HAP-1 (cell line): ENCODE results near the gene SEC14L1.

Experiments
- DNase-seq, 2 experiments: peaks; one replicate each; pipeline ENCODE4 v3.0.0-alpha.2; 2016 to 2020; ENCODE audit warnings: low spot score in 2 of 2
- H3K27me3 ChIP-seq: fragments of 250-450 bp; sonication (Bioruptor Pico); 2 replicates; pipeline ENCODE4 v1.5.1; 2020; ENCODE audit warnings: low read depth, mild to moderate bottlenecking, moderate library complexity
- H3K36me3 ChIP-seq: fragments of 250-450 bp; sonication (Bioruptor Pico); replicated peaks from 2 replicates; pipeline ENCODE4 v1.5.1; 2020; ENCODE audit warnings: mild to moderate bottlenecking
- H3K4me1 ChIP-seq: fragments of 250-450 bp; sonication (Bioruptor Pico); 2 replicates; pipeline ENCODE4 v1.5.1; 2020; ENCODE audit warnings: mild to moderate bottlenecking
- H3K4me3 ChIP-seq: fragments of 250-450 bp; sonication (Bioruptor Pico); 2 replicates; pipeline ENCODE4 v1.5.1; 2020; ENCODE audit warnings: mild to moderate bottlenecking, moderate library complexity
- H3K9me3 ChIP-seq: fragments of 250-450 bp; sonication (Bioruptor Pico); 2 replicates; pipeline ENCODE4 v1.5.1; 2020; ENCODE audit warnings: mild to moderate bottlenecking, moderate library complexity
- in situ Hi-C: fragments of 300-500 bp; cut with MboI; formaldehyde crosslinking; loops from 3 replicates; pipeline ENCODE4 v1.14.3; 2020; ENCODE audit warnings: low sequenced_read_pairs, inconsistent platforms, mixed read lengths

SEC14L1 gene

GRCh38 chr17:77188084-77189066 is 47.6 kb downstream of the SEC14L1 start:
- in situ Hi-C loops: no loop called here
- Histone ChIP-seq H3K27me3 (no peaks in the 10 kb centered on the region), H3K36me3 (no peaks in the 10 kb centered on the region), H3K4me1 (0 out of 2 replicates have a peak, but pooled peaks cover 6% of the 10 kb centered on the region), H3K4me3 (no peak overlapping the region), H3K9me3 (no peaks in the 10 kb centered on the region)
- DNase-seq: no peak

- Histone ChIP-seq H3K4me3 (no peak overlapping the region), H3K4me1 (0 out of 2 replicates have a peak, but pooled peaks cover 6% of the 10 kb centered on the region), H3K27me3 (no peaks in the 10 kb centered on the region), H3K36me3 (no peaks in the 10 kb centered on the region), H3K9me3 (no peaks in the 10 kb centered on the region)
- DNase-seq: no peak
- in situ Hi-C loops: no loop called here
These were observed 48.4 kb downstream of the SEC14L1 start for GRCh38 chr17:77189148-77189547.

- in situ Hi-C loops: no loop called here
- Histone ChIP-seq H3K9me3 (no peaks in the 10 kb centered on the region), H3K4me3 (no peak overlapping the region), H3K27me3 (no peaks in the 10 kb centered on the region), H3K36me3 (peaks cover 5% of the 10 kb centered on the region; the same call in 1 of the 2 replicates), H3K4me1 (0 out of 2 replicates have a peak, but pooled peaks cover 2% of the 10 kb centered on the region)
- no peak for DNase-seq
These were observed 49.8 kb downstream of the SEC14L1 start for GRCh38 chr17:77190576-77190975.

- in situ Hi-C loops: no loop called here
- Histone ChIP-seq H3K27me3 (no peaks in the 10 kb centered on the region), H3K36me3 (peaks cover 10% of the 10 kb centered on the region), H3K4me1 (no peaks in the 10 kb centered on the region), H3K9me3 (no peaks in the 10 kb centered on the region), H3K4me3 (no peak overlapping the region)
- DNase-seq: no peak
These were observed 50.5 kb downstream of the SEC14L1 start for GRCh38 chr17:77191244-77191643.

GRCh38 chr17:77193653-77194052 is 52.9 kb downstream of the SEC14L1 start:
- peaks cover 28% of the 10 kb centered on the region for H3K36me3 ChIP-seq

DNA sequence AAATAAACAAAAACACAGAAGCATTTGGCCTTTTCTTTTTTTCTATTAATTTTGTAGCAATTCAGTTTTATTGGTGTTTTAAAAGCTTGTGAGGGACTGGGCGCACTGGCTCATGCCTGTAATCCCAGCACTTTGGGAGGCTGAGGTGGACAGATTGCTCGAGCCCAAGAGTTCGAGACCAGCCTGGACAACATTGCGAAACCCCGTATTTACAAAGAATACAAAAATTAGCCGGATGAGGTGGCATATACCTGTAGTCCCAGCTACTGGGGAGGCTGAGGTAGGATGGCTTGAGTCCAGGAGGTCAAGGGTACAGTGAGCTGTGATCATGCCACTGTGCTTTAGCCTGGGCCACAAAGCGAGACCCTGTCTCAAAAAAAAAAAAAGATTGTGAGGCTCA is 53.4 kb downstream of the SEC14L1 start:
- H3K4me1 ChIP-seq: no peaks in the 10 kb centered on the region
- no peaks in the 10 kb centered on the region for H3K9me3 ChIP-seq
- no peaks in the 10 kb centered on the region for H3K27me3 ChIP-seq
- peaks cover 28% of the 10 kb centered on the region for H3K36me3 ChIP-seq
- H3K4me3 ChIP-seq: no peak overlapping the region
- DNase-seq: no peak
- in situ Hi-C loops: no loop called here

More at GRCh38 chr17:77193653-77194052, 52.9 kb downstream of the SEC14L1 start:
- DNase-seq: no peak
- Histone ChIP-seq H3K27me3 (no peaks in the 10 kb centered on the region), H3K9me3 (no peaks in the 10 kb centered on the region), H3K4me3 (no peak overlapping the region), H3K4me1 (no peaks in the 10 kb centered on the region)
- in situ Hi-C loops: no loop called here

- no peak for DNase-seq
- Histone ChIP-seq H3K27me3 (no peaks in the 10 kb centered on the region), H3K36me3 (peaks cover 38% of the 10 kb centered on the region), H3K9me3 (no peaks in the 10 kb centered on the region), H3K4me3 (no peak overlapping the region), H3K4me1 (no peaks in the 10 kb centered on the region)
- in situ Hi-C loops: no loop called here
These were observed 55.5 kb downstream of the SEC14L1 start for GRCh38 chr17:77196251-77196650.

DNA sequence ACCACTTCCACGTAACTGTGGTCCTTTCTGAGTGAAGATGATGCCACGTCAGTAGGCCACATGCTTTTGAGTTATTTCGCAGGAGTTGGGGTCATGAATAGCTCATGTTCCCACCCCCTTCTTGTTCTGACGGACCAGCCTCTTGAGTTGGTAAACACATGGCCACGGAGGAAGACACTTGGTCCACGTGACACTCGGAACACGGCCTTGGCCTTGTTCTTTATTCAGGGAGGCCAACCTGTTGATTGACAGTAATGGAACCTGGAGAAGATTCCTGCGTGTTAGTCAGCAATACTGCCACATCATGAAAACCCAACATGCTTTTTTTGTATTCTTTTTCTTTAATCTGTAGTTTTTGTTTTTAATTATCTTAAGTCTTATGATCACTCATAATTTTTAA is 56.3 kb downstream of the SEC14L1 start:
- no peaks in the 10 kb centered on the region for H3K9me3 ChIP-seq
- H3K4me1 ChIP-seq: no peaks in the 10 kb centered on the region
- DNase-seq: no peak
- no peaks in the 10 kb centered on the region for H3K27me3 ChIP-seq
- H3K4me3 ChIP-seq: no peak overlapping the region
- in situ Hi-C loops: no loop called here
- peaks cover 38% of the 10 kb centered on the region for H3K36me3 ChIP-seq

GRCh38 chr17:77200711-77201110 is 59.9 kb downstream of the SEC14L1 start:
- in situ Hi-C loops: no loop called here
- no peak for DNase-seq
- H3K36me3 ChIP-seq: peaks cover 40% of the 10 kb centered on the region
- no peaks in the 10 kb centered on the region for H3K4me1 ChIP-seq
- no peaks in the 10 kb centered on the region for H3K27me3 ChIP-seq
- H3K4me3 ChIP-seq: no peak overlapping the region
- no peaks in the 10 kb centered on the region for H3K9me3 ChIP-seq

- H3K4me1 ChIP-seq: no peaks in the 10 kb centered on the region
- no peaks in the 10 kb centered on the region for H3K9me3 ChIP-seq
- H3K4me3 ChIP-seq: no peak overlapping the region
- H3K27me3 ChIP-seq: no peaks in the 10 kb centered on the region
- in situ Hi-C loops: no loop called here
- H3K36me3 ChIP-seq: peaks cover 31% of the 10 kb centered on the region
- DNase-seq: no peak
These were observed 62.7 kb downstream of the SEC14L1 start for GRCh38 chr17:77203436-77203835.

GRCh38 chr17:77203846-77204245 is 63.1 kb downstream of the SEC14L1 start:
- in situ Hi-C loops: no loop called here
- Histone ChIP-seq H3K4me3 (no peak overlapping the region), H3K4me1 (no peaks in the 10 kb centered on the region), H3K36me3 (peaks cover 34% of the 10 kb centered on the region), H3K27me3 (no peaks in the 10 kb centered on the region), H3K9me3 (no peaks in the 10 kb centered on the region)
- DNase-seq: no peak

DNA sequence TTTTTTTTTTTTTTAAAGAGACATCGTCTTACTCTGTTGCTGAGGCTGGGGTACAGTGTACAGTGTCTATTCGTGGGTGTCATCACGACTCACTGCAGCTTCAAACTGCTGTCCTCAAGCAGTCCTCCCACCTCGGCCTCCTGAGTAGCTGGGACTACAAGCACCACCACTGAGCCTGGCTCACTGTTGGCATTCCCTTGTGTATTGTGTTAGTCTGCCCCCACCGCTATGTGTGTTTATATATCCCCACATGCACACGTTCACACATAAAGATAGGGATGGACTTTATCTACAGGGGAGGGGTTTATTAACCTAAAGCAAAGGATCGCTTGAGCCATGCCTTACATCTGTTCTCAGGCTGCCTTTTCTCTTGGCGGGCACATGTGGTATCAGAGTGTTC is 63.8 kb downstream of the SEC14L1 start:
- H3K27me3 ChIP-seq: no peaks in the 10 kb centered on the region
- in situ Hi-C loops: no loop called here
- H3K36me3 ChIP-seq: peaks cover 40% of the 10 kb centered on the region

GRCh38 chr17:77205396-77206125 is 64.8 kb downstream of the SEC14L1 start:
- in situ Hi-C loops: no loop called here
- H3K36me3 ChIP-seq: peaks cover 47% of the 10 kb centered on the region

More for the DNA sequence above, 63.8 kb downstream of the SEC14L1 start:
- H3K4me1 ChIP-seq: no peaks in the 10 kb centered on the region
- no peaks in the 10 kb centered on the region for H3K9me3 ChIP-seq
- H3K4me3 ChIP-seq: no peak overlapping the region
- no peak for DNase-seq

More at GRCh38 chr17:77205396-77206125, 64.8 kb downstream of the SEC14L1 start:
- Histone ChIP-seq H3K4me3 (no peak overlapping the region), H3K27me3 (no peaks in the 10 kb centered on the region), H3K9me3 (no peaks in the 10 kb centered on the region), H3K4me1 (no peaks in the 10 kb centered on the region)
- no peak for DNase-seq
